GM23338 (cell line): Measurements from ENCODE around the gene CDC42BPA.

ENCODE experiments used
- CREB1 ChIP-seq: fragments of 250-450 bp; sonication (Bioruptor Pico); IDR thresholded peaks from 2 replicates; pipeline ENCODE4 v1.5.0; 2020; ENCODE audit warnings: low read depth, mild to moderate bottlenecking, moderate library complexity
- EZH2 ChIP-seq: fragments of 200-600 bp; sonication (generic); IDR thresholded peaks from one replicate; pipeline ENCODE4 v1.8.0; 2017; ENCODE audit warnings: antibody characterized with exemption, mild to moderate bottlenecking, low read depth; ENCODE audit not compliant: unreplicated experiment
- EZH2phosphoT487 ChIP-seq: fragments of 200-600 bp; sonication (generic); IDR thresholded peaks from one replicate; pipeline ENCODE4 v1.8.1; 2018; ENCODE audit warnings: antibody characterized with exemption; ENCODE audit not compliant: unreplicated experiment
- NANOG ChIP-seq: IDR thresholded peaks from 2 replicates; pipeline ENCODE4 v1.6.1; 2016; ENCODE audit warnings: antibody characterized with exemption, borderline replicate concordance
- POLR2AphosphoS5 ChIP-seq: IDR thresholded peaks from 2 replicates; pipeline ENCODE4 v1.6.1; 2016; ENCODE audit warnings: antibody characterized with exemption, low read depth
- ZNF331 ChIP-seq: fragments of 250-450 bp; sonication (Bioruptor Pico); IDR thresholded peaks from 2 replicates; pipeline ENCODE4 v1.5.0; 2020; ENCODE audit warnings: low read depth, mild to moderate bottlenecking, moderate library complexity
- TF ChIP-seq, protein P1 (sequence below), 2 experiments: fragments of 200-600 bp in 1 of 2; sonication (generic) in 1 of 2; conservative IDR thresholded peaks; 2 replicates each; pipeline versions ENCODE4 v1.5.1 to v1.6.1; 2016 to 2017; ENCODE audit warnings: antibody characterized with exemption in 2 of 2, low read depth in 2 of 2, mild to moderate bottlenecking in 2 of 2, moderate library complexity in 1 of 2
- TF ChIP-seq, protein P2 (sequence below): IDR thresholded peaks from one replicate; pipeline ENCODE4 v1.6.1; 2018; ENCODE audit warnings: antibody characterized with exemption; ENCODE audit not compliant: unreplicated experiment
- TF ChIP-seq, protein P3 (sequence below): IDR thresholded peaks from 2 replicates; pipeline ENCODE4 v1.6.1; 2016; ENCODE audit warnings: antibody characterized with exemption

DNA sequence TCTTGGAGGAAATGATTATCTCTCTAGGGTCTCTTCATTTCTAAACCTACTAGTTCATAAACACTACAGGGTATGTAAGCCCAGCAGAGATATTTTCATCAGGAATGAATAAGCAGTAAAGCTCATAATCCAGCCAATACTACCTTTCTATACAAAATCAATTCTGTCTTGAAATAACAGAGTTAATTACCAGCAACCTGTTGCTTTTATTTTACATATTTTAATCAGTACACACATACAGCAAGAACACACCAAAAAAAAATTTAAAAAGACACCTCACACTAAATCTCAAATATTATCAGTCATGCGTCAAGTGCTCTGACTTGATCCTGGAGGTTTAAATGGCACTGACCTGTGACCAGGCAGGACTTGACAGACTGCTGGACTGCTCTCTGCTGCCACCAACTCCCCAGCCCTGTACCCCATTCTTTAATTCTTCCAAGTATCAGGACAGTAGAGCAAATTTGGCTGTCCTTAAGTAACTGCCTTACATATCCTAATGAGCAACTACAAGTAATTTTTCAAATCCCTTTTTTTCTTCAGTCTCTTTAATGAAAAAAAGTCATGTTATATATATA is 98.5 kb downstream of the CDC42BPA start:
- TF ChIP-seq EZH2phosphoT487 (no peak), EZH2 (no peak), CREB1 (no peak), ZNF331 (CRISPR knock-in tag) (no peak), POLR2AphosphoS5 (no peak), NANOG (no peak)
- TF ChIP-seq, protein P1, sequence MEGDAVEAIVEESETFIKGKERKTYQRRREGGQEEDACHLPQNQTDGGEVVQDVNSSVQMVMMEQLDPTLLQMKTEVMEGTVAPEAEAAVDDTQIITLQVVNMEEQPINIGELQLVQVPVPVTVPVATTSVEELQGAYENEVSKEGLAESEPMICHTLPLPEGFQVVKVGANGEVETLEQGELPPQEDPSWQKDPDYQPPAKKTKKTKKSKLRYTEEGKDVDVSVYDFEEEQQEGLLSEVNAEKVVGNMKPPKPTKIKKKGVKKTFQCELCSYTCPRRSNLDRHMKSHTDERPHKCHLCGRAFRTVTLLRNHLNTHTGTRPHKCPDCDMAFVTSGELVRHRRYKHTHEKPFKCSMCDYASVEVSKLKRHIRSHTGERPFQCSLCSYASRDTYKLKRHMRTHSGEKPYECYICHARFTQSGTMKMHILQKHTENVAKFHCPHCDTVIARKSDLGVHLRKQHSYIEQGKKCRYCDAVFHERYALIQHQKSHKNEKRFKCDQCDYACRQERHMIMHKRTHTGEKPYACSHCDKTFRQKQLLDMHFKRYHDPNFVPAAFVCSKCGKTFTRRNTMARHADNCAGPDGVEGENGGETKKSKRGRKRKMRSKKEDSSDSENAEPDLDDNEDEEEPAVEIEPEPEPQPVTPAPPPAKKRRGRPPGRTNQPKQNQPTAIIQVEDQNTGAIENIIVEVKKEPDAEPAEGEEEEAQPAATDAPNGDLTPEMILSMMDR (conservative IDR thresholded peaks at IDR 0.05; ENCODE audit: low read depth in 2 of 2): peak; percentile 16 to 40; a peak in 3 of 4 replicates
- TF ChIP-seq, protein P2, sequence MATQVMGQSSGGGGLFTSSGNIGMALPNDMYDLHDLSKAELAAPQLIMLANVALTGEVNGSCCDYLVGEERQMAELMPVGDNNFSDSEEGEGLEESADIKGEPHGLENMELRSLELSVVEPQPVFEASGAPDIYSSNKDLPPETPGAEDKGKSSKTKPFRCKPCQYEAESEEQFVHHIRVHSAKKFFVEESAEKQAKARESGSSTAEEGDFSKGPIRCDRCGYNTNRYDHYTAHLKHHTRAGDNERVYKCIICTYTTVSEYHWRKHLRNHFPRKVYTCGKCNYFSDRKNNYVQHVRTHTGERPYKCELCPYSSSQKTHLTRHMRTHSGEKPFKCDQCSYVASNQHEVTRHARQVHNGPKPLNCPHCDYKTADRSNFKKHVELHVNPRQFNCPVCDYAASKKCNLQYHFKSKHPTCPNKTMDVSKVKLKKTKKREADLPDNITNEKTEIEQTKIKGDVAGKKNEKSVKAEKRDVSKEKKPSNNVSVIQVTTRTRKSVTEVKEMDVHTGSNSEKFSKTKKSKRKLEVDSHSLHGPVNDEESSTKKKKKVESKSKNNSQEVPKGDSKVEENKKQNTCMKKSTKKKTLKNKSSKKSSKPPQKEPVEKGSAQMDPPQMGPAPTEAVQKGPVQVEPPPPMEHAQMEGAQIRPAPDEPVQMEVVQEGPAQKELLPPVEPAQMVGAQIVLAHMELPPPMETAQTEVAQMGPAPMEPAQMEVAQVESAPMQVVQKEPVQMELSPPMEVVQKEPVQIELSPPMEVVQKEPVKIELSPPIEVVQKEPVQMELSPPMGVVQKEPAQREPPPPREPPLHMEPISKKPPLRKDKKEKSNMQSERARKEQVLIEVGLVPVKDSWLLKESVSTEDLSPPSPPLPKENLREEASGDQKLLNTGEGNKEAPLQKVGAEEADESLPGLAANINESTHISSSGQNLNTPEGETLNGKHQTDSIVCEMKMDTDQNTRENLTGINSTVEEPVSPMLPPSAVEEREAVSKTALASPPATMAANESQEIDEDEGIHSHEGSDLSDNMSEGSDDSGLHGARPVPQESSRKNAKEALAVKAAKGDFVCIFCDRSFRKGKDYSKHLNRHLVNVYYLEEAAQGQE: no peak
- TF ChIP-seq, protein P3, sequence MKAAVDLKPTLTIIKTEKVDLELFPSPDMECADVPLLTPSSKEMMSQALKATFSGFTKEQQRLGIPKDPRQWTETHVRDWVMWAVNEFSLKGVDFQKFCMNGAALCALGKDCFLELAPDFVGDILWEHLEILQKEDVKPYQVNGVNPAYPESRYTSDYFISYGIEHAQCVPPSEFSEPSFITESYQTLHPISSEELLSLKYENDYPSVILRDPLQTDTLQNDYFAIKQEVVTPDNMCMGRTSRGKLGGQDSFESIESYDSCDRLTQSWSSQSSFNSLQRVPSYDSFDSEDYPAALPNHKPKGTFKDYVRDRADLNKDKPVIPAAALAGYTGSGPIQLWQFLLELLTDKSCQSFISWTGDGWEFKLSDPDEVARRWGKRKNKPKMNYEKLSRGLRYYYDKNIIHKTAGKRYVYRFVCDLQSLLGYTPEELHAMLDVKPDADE: no peak
